Glomerular endothelial cell (primary cell): ENCODE results near the gene POU3F1. TPM values are rescaled to one million over a fixed set of nuclear protein-coding genes. Genes with fewer than 3 reads are reported as not detected.

Experiments
- DNase-seq: peaks from one replicate; pipeline ENCODE4 v3.0.0-alpha.2; 2011; ENCODE audit warnings: low read depth, low spot score; ENCODE audit errors: extremely low read depth
- total RNA-seq: library from RNA; depleted of rRNA; stranded (reverse); fragments of >200 nt; gene quantifications from 2 replicates; pipeline ENCODE4 v1.2.3, GENCODE V29; 2015

Gene POU3F1
- total RNA-seq, 1 donor from 2014 or later, result not detected

GRCh38 chr1:38006008-38006828 is 40.4 kb downstream of the POU3F1 start:
- no peak for DNase-seq

DNA sequence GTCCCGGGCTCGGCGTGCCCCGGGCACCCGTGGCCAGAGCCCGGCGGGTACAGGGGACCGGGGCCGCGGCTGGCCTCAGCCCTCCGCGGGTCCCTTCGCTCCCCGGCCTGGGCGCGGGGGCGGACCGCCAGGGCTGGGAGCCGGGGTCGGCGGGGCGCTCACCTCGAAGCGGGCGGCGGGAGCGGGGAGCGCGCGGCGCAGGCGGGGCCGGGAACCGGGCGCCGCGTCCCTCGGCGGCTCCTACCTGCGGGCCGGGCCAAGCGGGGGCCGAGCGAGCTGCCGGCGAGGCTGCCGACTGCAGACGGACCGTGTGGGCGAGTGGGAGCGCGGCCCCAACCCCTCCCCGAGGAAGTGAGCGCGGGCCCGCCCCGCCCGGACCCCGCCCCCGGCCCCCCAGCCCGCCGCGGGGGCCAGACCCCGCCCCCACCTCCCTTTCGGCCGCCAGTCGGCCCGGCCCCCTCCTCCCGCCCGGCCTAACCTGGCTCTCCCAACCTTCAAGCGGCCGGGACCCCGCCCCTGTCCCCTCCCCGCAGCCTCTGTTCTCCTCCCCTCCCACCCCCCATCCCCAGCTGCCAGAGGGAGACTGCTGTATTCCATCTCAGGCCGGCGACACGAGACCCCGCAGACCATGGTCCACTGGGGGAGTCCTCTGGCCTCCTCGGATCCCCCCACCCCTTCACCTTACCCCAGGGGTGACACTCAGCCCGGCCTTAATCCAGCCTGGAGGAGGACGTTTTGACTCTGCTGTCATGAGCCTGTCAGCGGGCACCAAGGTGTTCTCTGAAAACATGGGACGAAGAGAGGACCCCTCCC is 41.2 kb downstream of the POU3F1 start, which contains the start of gene FHL3:
FHL3 (minus strand) TSS at position 320 of the 813 bp plus-strand sequence. CDS start 6,102 bp downstream, outside the sequence.
- DNase-seq, result no peak

DNA sequence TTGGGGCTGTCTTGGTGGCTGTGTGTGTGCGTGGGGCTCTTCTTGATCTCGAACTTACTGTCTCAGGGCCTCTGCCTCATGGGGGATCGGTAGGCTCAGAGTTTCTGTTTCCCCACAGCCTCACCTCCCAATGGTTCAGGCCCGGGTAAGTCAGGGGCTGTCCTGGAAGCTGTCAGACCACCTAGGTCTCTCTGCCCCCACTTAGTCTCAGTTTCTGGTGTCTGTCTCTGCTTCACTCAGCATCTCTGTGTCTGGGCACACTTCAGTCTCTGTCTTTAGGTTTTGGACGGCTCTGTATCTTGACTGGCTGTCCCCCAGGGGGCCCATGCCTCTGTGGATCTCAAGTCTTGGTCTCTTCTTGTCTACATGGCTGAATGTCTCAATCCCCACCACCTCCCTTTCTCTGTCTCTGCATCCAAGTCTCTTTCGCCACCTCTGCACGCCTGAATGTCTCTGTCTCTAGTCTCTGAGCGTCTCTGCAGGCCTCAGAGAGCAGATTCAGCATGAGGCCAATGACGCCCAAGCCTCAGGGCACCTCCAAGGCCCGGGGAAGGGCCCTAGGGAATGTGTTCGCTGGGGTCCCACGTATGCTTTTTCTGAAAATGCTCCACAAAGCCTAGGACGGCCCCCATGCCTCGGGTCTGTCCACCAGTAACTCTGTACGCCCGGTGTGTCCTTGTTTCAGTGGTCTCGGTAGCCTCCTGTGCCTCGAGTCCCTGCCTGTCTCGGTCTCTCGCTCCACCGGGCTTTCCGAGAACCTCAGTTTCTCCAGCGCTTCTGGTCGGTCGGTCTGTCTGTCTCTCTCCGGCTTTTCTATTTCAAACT is 42.1 kb downstream of the POU3F1 start:
- no peak for DNase-seq

DNA sequence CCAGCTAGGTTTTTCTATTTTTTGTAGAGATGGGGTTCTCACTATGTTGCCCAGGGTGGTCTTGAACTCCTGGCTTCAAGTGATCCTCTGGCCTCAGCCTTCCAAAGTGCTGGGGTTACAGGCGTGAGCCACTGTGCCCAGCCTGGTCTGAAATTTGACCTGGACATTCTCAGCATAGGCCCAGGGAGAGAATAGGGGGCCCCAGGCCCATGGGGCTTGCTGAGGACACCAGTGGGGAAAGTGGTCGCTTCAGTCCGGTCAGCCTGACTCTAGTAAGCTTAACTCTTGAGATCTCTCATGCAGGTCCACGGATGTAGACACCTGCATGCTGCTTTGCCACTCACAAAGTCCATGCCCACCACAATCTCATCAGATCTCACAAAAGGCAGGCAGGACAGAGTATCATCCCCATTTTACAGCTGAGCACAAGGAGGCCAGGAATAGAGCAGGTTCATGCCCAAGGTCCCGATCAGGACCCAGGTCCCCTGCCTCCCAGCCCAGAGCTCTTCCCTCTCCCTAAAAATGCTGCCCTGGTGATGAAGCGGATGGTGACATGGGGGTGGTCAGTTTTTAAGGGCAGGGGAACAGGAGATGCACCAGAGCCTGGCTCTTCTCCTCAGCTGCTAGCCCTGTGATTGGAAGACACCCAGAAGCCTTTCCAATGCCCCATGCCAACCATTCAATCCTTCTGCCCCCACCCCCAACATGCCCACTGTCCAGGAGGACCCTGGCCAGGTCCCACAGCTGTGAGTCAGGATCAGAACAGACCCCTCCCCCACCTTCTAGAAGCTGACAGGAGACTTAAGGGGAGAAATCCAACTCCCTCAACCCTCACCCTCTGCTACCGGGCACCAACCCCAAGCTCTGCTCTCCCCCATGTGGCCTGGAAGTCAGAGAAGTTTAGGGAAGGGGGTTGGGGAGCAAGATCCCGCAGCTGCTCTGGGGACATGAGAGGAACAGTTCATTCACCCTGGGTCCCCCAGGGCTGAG is 43.0 kb downstream of the POU3F1 start:
- no peak for DNase-seq

DNA sequence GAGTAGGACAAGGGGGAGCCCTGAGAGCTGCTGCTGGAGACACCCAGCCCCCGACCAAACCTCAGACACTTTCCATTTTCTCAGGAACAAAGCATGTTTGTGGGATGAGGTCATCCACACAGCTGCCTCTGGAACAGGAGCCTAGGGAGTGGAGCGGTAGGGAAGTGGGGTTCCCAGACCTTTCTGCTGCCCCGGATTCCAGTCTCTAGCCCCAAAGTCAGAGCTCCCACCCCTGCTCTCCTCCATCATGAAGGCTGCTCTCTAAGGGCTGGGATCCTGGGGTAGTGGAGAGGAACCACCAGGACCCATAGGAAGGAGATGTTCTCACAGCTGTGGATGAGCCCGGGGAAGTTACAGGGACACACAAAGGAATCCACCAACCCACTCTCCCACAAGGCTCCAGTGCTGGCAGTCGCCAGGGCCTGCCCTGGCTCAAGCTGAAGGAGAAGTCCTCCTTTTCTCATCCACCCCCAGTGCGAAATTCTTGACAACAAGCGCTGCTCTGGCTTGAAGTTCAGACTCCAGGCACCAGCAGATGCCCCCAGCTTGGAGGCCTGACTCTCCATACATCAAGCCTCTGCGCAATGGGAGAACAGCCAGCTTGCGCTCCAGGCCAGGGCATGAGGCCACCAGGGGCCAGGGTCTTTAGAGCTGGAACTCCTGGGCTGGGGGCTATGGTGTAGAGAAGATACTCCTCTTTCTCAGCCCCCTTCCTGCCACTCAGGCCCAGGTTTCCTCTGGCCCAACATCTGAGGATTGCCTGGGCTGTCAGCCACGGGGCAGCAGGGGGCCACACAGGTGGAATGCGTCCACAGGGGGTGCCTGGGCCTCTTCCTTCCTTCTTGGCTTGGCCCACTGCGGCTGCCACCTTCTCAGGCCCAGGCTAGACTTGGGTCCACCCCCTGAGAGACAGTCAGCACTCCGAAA is 45.8 kb downstream of the POU3F1 start:
- peak; percentile 57 for DNase-seq

- no peak for DNase-seq
Measured at GRCh38 chr1:38000233-38000528, 46.4 kb downstream of the POU3F1 start.

GRCh38 chr1:37999430-38000232 is 47.0 kb downstream of the POU3F1 start:
- no peak for DNase-seq

- no peak for DNase-seq
Measured at GRCh38 chr1:37998913-37999429, 47.6 kb downstream of the POU3F1 start.

- no peak for DNase-seq
Measured at GRCh38 chr1:37998089-37998808, 48.3 kb downstream of the POU3F1 start.

GRCh38 chr1:37997256-37998088 is 49.1 kb downstream of the POU3F1 start:
- DNase-seq, result no peak

- no peak for DNase-seq
Measured at GRCh38 chr1:37995751-37996345, 50.7 kb downstream of the POU3F1 start.

DNA sequence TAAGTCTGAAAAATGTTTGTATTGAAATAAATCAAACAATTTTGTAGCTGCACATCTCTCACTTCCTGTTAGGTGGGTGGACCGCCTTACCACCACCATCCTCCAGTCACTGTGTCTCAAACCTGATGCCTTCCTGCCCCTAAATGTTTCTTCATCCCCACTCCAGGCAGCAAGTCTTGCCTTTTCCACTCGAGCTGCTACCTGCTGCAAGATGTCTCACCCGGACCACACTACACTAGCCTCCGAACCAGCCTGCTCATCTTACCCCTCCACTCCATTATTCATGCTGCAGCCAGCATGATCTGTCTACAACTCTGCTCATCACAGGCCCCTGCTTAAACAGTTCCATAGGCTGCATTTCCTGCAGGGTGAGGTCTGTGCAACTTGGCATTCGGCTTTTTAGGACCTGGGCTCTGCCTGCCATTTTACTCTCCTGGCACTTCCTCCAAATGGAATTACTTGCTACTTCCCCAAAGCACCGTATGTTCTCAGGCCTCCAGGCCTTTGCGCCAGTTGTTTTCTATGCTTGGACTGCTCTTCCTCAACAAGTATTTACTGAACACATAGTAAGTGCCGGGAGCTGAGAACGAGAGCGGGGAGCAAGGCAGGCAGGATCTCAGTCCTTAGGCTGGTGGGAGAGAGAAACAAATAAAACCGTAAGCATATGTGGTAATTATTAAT is 51.6 kb downstream of the POU3F1 start:
- DNase-seq, result no peak
